ENCODE measurements around the gene COL10A1. TPM values are rescaled to one million over a fixed set of nuclear protein-coding genes. Genes with fewer than 3 reads are reported as not detected.

COL10A1 gene
- polyA plus RNA-seq, 2 of the 4 experiments (the other 2 are of a cell fraction), result not detected

- peak in 1 of 2 experiments; percentile 51; a peak in 3 of 6 replicates for ATAC-seq
- CTCF ChIA-PET, result no interaction called here
- no peak overlapping the region for H3K4me3 ChIP-seq
- peak in 1 of 2 experiments; percentile 24 for DNase-seq (ENCODE audit: low read depth in 1 of 2, low spot score in 1 of 2)
- no peaks in the 10 kb centered on the region for H3K9me3 ChIP-seq
- POLR2A ChIA-PET, result no interaction called here
- TF ChIP-seq, protein P1, sequence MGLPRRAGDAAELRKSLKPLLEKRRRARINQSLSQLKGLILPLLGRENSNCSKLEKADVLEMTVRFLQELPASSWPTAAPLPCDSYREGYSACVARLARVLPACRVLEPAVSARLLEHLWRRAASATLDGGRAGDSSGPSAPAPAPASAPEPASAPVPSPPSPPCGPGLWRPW (IDR thresholded peaks at IDR 0.05), result no peak
- TF ChIP-seq MAZ (IDR thresholded peaks at IDR 0.05; ENCODE audit: borderline replicate concordance, low read depth, low read length), result no peak
- no peak for TF ChIP-seq NPAS2 (CRISPR knock-in tag; IDR thresholded peaks at IDR 0.05; ENCODE audit: borderline replicate concordance)
- FAIRE-seq, result no peak
- peak overlapping the region; percentile 46 for H3K4me2 ChIP-seq
- peaks cover 12% of the 10 kb centered on the region for H3K4me1 ChIP-seq
- H3K27ac ChIP-seq, result no peak overlapping the region
- 92% methylated on average over 2 of the region's 2 CpGs for WGBS (ENCODE audit: missing lambda C conversion rate)
Measured at GRCh38 chr6:116127771-116128493, 2.0 kb upstream of the COL10A1 start.

DNA sequence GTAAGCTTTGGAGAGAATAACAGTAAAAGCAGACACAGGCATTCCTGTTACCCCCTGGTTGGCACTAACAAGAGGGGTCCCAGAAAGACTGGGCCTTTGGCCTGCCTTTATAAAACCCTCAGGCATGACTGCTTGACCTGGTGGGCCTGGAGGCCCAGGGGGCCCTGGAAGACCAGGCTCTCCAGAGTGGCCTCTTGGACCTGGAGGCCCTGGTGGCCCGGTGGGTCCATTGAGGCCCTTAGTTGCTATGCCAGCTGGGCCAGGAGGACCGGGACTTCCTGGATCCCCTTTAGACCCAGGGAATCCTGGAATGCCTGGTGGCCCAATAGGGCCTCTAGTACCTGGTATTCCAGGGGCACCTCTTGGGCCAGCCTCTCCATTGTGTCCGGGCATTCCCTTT lies 5.5 kb downstream of the COL10A1 start:
- no peak for ATAC-seq
- 88% methylated on average over 1 of the region's 3 CpGs for WGBS (ENCODE audit: missing lambda C conversion rate)
- POLR2A ChIA-PET, result no interaction called here
- Histone ChIP-seq H3K4me3 (no peak overlapping the region), H3K9me3 (no peaks in the 10 kb centered on the region), H3K27ac (no peak overlapping the region), H3K4me1 (no peaks in the 10 kb centered on the region), H3K4me2 (no peak overlapping the region)
- no peak for FAIRE-seq
- CTCF ChIA-PET, result interaction anchor here (1.1 kb wide), 1 partner anchor 16 kb away, joined by 3 read pairs; no protein-coding TSS in a partner anchor
- DNase-seq (ENCODE audit: low read depth in 1 of 2, low spot score in 1 of 2), result no peak
- TF ChIP-seq HDAC2 (IDR thresholded peaks at IDR 0.05) (no peak), KDM1A (IDR thresholded peaks at IDR 0.05; ENCODE audit: low read depth) (no peak), EP300 (IDR thresholded peaks at IDR 0.05) (no peak), FOSB (CRISPR knock-in tag; IDR thresholded peaks at IDR 0.05) (no peak), RARB (CRISPR knock-in tag; IDR thresholded peaks at IDR 0.05) (no peak), HEYL (CRISPR knock-in tag; IDR thresholded peaks at IDR 0.05) (no peak), MAZ (IDR thresholded peaks at IDR 0.05; ENCODE audit: borderline replicate concordance, low read depth, low read length) (no peak), ESRRA (IDR thresholded peaks at IDR 0.05; ENCODE audit: borderline replicate concordance, low read length) (no peak), JUN (IDR thresholded peaks at IDR 0.05) (no peak), FOSL2 (IDR thresholded peaks at IDR 0.05) (no peak), FOSL2 (CRISPR knock-in tag; IDR thresholded peaks at IDR 0.05) (no peak), RAD21 (conservative IDR thresholded peaks at IDR 0.05 in 1 of 2, IDR thresholded peaks at IDR 0.05 in 1 of 2) (no peak), RCOR1 (IDR thresholded peaks at IDR 0.05; ENCODE audit: low read depth, low read length) (no peak)
- TF ChIP-seq, protein P2, sequence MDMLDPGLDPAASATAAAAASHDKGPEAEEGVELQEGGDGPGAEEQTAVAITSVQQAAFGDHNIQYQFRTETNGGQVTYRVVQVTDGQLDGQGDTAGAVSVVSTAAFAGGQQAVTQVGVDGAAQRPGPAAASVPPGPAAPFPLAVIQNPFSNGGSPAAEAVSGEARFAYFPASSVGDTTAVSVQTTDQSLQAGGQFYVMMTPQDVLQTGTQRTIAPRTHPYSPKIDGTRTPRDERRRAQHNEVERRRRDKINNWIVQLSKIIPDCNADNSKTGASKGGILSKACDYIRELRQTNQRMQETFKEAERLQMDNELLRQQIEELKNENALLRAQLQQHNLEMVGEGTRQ (IDR thresholded peaks at IDR 0.05), result no peak

- H3K4me3 ChIP-seq, result no peak overlapping the region
- no peak for TF ChIP-seq CBX8 (IDR thresholded peaks at IDR 0.05)
- no peak for TF ChIP-seq CHD4 (IDR thresholded peaks at IDR 0.05; ENCODE audit: borderline replicate concordance)
- TF ChIP-seq, protein P3, sequence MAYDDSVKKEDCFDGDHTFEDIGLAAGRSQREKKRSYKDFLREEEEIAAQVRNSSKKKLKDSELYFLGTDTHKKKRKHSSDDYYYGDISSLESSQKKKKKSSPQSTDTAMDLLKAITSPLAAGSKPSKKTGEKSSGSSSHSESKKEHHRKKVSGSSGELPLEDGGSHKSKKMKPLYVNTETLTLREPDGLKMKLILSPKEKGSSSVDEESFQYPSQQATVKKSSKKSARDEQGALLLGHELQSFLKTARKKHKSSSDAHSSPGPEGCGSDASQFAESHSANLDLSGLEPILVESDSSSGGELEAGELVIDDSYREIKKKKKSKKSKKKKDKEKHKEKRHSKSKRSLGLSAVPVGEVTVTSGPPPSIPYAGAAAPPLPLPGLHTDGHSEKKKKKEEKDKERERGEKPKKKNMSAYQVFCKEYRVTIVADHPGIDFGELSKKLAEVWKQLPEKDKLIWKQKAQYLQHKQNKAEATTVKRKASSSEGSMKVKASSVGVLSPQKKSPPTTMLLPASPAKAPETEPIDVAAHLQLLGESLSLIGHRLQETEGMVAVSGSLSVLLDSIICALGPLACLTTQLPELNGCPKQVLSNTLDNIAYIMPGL (CRISPR knock-in tag; IDR thresholded peaks at IDR 0.05; ENCODE audit: borderline replicate concordance), result no peak
- no peak for TF ChIP-seq KDM5A (IDR thresholded peaks at IDR 0.05)
- TF ChIP-seq HOXA7 (CRISPR knock-in tag; IDR thresholded peaks at IDR 0.05), result no peak
- TF ChIP-seq, protein P4, sequence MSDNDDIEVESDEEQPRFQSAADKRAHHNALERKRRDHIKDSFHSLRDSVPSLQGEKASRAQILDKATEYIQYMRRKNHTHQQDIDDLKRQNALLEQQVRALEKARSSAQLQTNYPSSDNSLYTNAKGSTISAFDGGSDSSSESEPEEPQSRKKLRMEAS (IDR thresholded peaks at IDR 0.05), result no peak
- no peak for TF ChIP-seq CBX2 (IDR thresholded peaks at IDR 0.05; ENCODE audit: borderline replicate concordance, low read depth)
- TF ChIP-seq, protein P5, sequence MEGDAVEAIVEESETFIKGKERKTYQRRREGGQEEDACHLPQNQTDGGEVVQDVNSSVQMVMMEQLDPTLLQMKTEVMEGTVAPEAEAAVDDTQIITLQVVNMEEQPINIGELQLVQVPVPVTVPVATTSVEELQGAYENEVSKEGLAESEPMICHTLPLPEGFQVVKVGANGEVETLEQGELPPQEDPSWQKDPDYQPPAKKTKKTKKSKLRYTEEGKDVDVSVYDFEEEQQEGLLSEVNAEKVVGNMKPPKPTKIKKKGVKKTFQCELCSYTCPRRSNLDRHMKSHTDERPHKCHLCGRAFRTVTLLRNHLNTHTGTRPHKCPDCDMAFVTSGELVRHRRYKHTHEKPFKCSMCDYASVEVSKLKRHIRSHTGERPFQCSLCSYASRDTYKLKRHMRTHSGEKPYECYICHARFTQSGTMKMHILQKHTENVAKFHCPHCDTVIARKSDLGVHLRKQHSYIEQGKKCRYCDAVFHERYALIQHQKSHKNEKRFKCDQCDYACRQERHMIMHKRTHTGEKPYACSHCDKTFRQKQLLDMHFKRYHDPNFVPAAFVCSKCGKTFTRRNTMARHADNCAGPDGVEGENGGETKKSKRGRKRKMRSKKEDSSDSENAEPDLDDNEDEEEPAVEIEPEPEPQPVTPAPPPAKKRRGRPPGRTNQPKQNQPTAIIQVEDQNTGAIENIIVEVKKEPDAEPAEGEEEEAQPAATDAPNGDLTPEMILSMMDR (IDR thresholded peaks at IDR 0.05), result no peak
- no peak for TF ChIP-seq HDAC2 (IDR thresholded peaks at IDR 0.05)
- no peak for TF ChIP-seq ATOH8 (CRISPR knock-in tag; IDR thresholded peaks at IDR 0.05; ENCODE audit: low read depth)
- TF ChIP-seq KDM1A (IDR thresholded peaks at IDR 0.05; ENCODE audit: low read depth), result no peak
- TF ChIP-seq MAFK (IDR thresholded peaks at IDR 0.05; ENCODE audit: partially characterized antibody), result no peak
- TF ChIP-seq HOXB5 (CRISPR knock-in tag; IDR thresholded peaks at IDR 0.05), result no peak
- no peak for TF ChIP-seq SMC3 (IDR thresholded peaks at IDR 0.05)
- TF ChIP-seq RCOR1 (IDR thresholded peaks at IDR 0.05; ENCODE audit: low read depth, low read length), result no peak
- FAIRE-seq (no peak), DNase-seq (ENCODE audit: low read depth in 1 of 2, low spot score in 1 of 2) (no peak), ATAC-seq (no peak)
- H3K9me3 ChIP-seq, result no peaks in the 10 kb centered on the region
- no peaks in the 10 kb centered on the region for H3K4me1 ChIP-seq
- no peak overlapping the region for H3K4me2 ChIP-seq
- ChIA-PET POLR2A (no interaction called here), CTCF (interaction anchor here (1.7 kb wide), 1 partner anchor 12 kb away, joined by 5 read pairs; no protein-coding TSS in a partner anchor)
- no peak overlapping the region for H3K27ac ChIP-seq
Measured at GRCh38 chr6:116118608-116119007, 7.3 kb downstream of the COL10A1 start.

Data from A549 (cell line).